NCI-H524 treated with DMSO at 0.1 percent for 48 hours (cell line): ENCODE results near the gene MYBPC2.
"Not testable (repeated sequence)": the region's sequence is repeated elsewhere in the genome, so short reads cannot be mapped to it uniquely, and the experiment has no call there.

Experiments
- DNase-seq: peaks from one replicate; lab custom pipeline; 2025; lab: John Stamatoyannopoulos, UW

Gene MYBPC2

DNA sequence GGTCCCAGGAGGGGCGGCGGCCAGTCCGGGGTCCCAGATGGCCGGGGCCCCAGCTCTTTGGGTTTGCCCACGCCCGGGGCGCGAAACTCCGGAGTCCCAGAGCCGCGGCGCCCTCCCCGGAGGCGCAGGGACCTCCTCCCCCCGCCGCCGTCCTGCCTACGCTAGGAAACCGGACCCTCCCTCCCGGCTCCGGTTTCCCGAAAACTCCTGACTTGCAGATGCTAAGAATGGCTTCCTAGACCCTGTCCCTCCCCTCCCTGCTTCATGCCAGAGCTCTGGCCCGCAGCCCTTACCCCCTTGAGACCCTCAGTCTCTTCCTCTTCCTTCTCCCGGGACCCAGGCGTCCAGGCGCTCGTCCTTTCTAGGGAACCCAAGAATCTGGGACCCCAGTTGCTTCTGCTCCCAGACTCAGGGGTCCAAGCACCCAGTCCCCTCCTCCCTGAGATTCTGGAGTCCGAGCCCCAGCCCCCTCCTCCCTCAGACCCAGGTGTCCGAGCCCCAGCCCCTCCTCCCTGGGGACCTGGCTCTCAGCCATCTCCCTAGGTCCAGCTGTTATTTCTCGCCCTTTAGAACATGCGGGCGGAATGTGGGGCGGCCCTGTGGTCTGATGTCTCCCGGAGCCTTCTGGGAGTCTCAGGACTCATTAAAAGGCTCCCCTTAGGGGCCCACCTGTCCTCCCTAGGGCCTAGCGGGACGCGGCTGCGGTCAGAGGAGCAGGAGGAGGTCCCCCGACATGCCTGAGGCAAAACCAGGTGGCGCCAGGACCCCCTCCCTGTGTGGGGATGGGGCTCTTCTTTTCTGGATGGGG is at the start of gene MYBPC2:
Gene MYBPC2, plus strand, starts transcription at position 672 of the 808 bp plus-strand sequence. Its CDS starts 62 bp downstream, at position 734.
- no peak for DNase-seq

- DNase-seq = no peak
Observed at GRCh38 chr19:50383001-50383851, 49.5 kb upstream of the MYBPC2 start.

GRCh38 chr19:50383852-50384684 is 48.6 kb upstream of the MYBPC2 start, which contains the start of gene POLD1:
Gene POLD1, plus strand, starts transcription at chr19:50384347. Its CDS starts 14,505 bp downstream, at chr19:50398852.
- peak; percentile 95 for DNase-seq

GRCh38 chr19:50384685-50385535 is 47.8 kb upstream of the MYBPC2 start:
- DNase-seq = no peak

GRCh38 chr19:50387176-50387867 is 45.4 kb upstream of the MYBPC2 start:
- no peak for DNase-seq

GRCh38 chr19:50387868-50388245 is 44.8 kb upstream of the MYBPC2 start:
- no peak for DNase-seq

- not testable (repeated sequence) for DNase-seq
Observed at GRCh38 chr19:50390295-50390694, 42.4 kb upstream of the MYBPC2 start.

- not testable (repeated sequence) for DNase-seq
Observed at GRCh38 chr19:50390952-50391351, 41.7 kb upstream of the MYBPC2 start.

GRCh38 chr19:50392759-50393158 is 39.9 kb upstream of the MYBPC2 start:
- DNase-seq = no peak

- DNase-seq = no peak
Observed at GRCh38 chr19:50393589-50393988, 39.1 kb upstream of the MYBPC2 start.

- DNase-seq = no peak
Observed at GRCh38 chr19:50394017-50394416, 38.7 kb upstream of the MYBPC2 start.

DNA sequence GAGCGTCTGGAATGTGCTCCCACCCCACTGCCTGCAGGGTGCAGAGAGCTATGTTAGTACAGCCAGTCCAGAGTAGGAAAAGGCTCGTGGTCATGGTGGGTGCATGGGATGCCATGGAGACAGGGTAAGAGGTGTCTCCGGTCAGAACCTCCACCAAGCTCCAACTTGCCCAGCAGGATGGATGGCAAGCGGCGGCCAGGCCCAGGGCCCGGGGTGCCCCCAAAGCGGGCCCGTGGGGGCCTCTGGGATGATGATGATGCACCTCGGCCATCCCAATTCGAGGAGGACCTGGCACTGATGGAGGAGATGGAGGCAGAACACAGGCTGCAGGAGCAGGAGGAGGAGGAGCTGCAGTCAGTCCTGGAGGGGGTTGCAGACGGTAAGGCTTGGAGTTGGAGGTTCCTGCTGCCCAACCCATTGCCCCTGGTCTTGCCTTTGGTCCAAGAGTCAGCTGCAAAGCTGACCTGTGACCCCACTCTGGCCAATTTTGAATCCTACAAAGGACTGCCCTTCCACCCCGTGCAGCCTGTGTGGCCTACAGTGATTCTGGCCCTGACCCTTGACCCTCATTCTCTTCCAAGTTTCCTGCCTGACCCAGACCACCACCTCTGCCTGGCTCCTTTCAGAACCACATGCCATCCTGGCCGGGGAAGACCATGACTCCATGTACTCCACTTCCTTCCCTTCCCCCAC is 33.9 kb upstream of the MYBPC2 start:
- no peak for DNase-seq

DNA sequence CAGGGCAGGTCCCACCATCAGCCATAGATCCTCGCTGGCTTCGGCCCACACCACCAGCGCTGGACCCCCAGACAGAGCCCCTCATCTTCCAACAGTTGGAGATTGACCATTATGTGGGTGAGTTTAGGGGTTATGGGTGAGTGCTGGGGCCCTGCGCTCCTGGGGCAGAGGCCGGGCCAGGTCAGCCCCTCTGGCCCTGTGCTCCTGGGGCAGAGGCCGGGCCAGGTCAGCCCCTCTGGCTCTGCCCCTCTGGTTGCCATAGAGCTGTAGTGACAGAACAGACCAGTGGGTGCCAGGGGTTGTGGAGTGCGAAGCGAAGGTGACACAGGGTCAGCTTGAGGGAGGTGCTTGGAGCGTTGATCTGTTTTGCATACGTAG is 33.3 kb upstream of the MYBPC2 start:
- DNase-seq = no peak

GRCh38 chr19:50401605-50402450 is 30.9 kb upstream of the MYBPC2 start:
- no peak for DNase-seq

GRCh38 chr19:50402544-50403301 is 30.0 kb upstream of the MYBPC2 start:
- no peak for DNase-seq

DNA sequence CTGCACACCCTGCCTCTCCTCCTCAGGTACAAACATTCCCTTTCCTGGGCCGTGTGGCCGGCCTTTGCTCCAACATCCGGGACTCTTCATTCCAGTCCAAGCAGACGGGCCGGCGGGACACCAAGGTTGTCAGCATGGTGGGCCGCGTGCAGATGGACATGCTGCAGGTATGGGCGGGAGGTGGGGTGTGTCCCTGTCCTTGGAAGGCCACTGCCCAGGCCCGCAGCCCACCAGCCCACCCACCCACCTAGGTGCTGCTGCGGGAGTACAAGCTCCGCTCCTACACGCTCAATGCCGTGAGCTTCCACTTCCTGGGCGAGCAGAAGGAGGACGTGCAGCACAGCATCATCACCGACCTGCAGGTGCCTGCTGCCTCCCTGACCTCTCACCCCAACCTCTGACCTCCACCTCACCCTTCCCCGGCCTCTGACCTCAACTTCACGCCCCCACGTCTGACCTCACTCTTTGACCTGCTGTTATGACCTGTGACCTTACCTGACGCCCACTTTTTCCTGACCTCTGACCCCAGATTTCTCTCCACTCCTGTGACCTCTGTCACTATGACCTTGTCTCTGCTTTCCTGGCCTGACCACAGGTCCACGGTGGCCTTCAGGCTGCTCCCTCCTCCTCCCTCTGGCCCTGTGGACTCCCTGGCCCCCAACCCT is 26.4 kb upstream of the MYBPC2 start:
- no peak for DNase-seq

- DNase-seq = no peak
Observed at GRCh38 chr19:50406829-50407228, 25.9 kb upstream of the MYBPC2 start.

- DNase-seq = no peak
Observed at GRCh38 chr19:50409347-50409746, 23.3 kb upstream of the MYBPC2 start.
